GM18520 (cell line): ENCODE measurements around the gene TOLLIP.

Source experiments
- ATAC-seq: cut with Tn5 transposase; IDR thresholded peaks from one replicate; pipeline ENCODE4 v1.9.1; 2021; ENCODE audit not compliant: unreplicated experiment

TOLLIP gene

DNA sequence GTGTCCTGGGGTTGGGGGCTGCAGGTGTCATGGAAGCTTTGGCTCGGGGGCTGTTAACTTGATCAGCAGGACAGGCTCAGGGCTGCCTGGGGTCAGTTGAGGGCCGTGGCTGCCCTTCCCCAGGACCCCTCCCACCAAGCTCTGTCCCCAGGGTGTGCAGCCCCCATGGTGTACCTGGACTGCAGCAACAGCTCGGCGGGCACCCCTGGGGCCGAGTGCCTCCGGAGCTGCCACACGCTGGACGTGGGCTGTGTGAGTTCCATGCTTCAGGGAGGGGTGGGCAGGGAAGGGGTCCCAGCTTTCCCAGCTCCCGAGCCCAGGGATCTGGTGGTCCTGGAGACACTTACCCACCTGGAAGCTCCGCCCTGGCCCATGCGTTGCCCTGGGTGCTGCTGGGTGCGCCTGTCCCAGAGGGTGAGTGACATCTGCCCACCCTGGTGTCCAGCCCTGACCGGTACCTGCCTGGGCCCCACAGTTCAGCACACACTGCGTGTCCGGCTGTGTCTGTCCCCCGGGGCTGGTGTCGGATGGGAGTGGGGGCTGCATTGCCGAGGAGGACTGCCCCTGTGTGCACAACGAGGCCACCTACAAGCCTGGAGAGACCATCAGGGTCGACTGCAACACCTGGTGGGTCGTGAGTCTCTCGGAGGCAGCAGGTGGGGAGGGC, 75.2 kb downstream of the TOLLIP start:
- ATAC-seq = no peak

DNA sequence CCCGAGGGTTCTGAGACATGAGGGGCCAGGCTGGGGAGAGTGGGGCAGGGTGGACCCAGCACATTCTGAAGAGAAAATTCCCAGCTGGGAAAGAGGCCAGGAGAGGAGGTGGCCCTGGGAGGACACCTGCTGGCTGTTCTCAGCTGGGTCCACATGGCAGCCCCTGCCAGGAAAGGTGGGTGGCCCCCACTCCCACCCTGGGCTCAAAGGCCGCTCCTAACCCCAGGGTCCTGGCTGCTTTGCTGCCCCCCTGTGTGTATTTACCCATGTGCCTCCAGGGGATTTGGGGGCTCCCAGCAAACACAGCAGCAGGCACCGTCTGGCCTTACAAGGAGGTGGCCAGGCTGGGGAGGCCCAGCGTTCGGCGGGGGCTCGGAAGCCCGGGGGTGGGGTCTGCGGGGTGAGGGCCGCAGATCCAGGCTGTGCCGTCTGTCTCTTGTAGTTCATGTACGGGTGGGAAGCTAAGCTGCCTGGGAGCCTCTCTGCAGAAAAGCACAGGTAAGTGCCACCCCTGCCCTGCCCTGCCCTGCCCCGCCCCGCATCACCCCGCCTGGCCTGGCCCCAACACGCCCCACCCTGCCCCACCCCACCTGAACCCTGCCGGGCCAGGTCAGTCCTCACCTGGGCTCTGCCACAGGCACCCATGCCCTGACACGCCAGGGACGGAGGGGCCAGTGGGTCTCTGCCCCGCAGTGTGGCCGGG, 75.9 kb downstream of the TOLLIP start:
- ATAC-seq = no peak

DNA sequence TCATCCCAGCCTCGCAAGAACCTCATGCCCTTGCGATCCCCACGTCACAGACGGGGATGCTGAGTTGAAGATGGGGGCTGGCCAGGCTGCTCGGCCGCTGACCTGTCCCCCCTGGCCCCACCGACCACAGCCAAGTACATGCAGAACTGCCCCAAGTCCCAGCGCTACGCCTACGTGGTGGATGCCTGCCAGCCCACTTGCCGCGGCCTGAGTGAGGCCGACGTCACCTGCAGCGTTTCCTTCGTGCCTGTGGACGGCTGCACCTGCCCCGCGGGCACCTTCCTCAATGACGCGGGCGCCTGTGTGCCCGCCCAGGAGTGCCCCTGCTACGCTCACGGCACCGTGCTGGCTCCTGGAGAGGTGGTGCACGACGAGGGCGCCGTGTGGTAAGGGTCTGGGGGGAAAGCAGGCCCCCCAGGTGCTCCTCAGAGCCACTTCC, 76.5 kb downstream of the TOLLIP start:
- ATAC-seq = no peak

DNA sequence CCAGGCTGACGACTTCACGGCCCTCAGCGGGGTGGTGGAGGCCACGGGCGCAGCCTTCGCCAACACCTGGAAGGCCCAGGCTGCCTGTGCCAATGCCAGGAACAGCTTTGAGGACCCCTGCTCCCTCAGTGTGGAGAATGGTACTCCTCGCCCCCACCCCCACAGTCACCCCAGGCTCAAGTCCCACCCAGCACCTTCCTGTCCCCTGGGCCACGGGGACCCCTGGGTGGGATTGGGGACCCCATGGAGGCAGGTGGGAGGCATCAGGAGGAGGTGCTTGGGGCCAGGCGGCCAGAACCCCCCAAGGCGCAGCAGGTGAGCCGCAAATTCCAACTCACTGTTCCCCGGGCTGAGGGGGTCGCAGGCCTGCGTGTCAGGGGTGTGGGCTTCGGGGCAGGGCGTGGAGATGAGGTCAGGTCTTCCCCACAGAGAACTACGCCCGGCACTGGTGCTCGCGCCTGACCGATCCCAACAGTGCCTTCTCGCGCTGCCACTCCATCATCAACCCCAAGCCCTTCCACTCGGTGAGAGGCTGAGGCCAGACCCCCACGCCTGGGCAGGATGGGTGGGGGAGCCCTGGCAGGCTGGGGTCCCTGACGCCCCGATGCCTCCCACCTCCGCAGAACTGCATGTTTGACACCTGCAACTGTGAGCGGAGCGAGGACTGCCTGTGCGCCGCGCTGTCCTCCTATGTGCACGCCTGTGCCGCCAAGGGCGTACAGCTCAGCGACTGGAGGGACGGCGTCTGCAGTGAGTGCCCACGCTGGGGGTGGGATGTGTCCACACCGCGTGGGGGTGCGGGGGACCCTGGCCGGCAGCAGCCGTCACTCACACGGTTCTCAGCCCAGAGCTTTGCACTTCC, 77.2 kb downstream of the TOLLIP start:
- ATAC-seq = no peak

DNA sequence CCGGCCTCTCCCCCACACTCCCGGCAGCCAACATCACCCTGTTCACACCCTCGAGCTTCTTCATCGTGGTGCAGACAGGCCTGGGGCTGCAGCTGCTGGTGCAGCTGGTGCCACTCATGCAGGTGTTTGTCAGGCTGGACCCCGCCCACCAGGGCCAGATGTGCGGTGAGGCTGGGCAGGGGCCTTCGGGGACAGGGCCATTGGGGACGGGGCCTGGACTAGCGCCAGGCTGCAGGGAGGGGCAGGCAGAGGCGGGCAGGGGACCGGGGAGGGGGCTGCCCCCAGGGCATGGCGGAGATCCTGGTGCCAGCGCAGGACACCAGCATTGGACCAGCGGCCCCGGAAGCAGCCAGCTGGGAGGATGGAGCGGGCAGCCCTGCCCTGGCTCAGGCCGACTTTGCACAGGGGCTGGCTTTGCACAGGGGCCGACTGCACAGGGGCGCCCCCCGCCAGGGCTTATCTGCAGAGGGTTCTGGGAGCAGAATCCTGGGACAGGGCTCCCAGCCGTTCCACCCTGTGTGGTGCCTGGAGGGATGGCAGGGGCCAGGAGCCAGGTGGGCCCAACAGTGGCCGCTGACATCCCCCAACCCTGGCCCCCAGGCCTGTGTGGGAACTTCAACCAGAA, 77.9 kb downstream of the TOLLIP start:
- no peak for ATAC-seq

DNA sequence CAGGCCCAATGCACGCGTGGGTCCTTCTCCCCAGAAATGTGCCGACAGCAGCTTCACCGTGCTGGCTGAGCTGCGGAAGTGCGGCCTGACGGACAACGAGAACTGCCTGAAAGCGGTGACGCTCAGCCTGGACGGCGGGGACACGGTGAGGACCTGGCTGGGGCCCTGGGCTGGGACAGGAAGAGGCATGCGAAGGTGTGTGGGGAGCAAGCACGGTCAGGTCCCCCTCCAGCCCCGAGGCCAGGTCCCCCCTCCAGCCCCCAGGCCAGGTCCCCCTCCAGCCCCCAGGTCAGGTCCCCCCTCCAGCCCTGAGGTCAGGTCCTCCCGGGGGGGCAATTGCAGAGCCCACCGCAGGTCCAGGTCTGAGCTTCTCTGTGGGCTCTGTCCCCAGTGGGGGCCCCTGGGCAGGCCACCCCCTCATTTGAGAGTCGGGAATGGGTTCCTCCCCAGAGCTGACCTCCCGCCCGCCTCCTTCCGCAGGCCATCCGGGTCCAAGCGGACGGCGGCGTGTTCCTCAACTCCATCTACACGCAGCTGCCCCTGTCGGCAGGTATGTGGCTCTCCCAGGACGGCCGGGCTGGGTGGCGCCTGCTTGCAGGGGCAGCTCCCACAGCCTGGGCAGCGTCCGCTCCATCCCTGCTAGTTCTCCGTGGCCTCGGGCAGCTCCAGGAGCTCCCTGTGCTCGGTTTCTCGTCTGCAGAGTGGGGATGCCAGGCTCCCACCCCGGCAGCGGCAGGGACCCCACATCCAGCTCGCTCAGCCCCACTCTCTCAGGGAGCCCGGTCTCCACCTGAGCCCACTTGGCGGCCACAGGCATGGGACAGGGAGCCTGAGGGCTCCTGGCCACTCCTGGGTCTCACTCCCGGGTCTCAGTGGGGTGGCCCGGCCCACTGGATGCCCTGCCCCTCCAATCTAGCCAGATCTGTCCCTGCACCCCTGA, 78.7 kb downstream of the TOLLIP start:
- ATAC-seq = no peak

DNA sequence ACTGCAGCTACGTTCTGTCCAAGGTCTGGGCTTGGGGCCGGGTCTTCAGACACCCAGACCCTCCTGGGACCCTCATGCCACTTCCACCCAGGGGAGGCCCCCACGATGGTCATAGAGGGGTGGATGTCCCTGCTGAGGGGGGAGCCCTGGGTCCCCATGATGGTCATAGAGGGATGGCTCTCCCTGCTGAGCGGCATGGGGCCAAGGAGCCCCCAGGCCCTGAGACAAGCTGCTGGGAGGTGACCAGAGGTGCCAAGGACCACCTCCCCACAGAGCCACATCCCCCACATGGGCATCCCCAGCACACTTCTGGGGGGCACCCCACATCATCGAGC, 79.3 kb downstream of the TOLLIP start:
- ATAC-seq = no peak

DNA sequence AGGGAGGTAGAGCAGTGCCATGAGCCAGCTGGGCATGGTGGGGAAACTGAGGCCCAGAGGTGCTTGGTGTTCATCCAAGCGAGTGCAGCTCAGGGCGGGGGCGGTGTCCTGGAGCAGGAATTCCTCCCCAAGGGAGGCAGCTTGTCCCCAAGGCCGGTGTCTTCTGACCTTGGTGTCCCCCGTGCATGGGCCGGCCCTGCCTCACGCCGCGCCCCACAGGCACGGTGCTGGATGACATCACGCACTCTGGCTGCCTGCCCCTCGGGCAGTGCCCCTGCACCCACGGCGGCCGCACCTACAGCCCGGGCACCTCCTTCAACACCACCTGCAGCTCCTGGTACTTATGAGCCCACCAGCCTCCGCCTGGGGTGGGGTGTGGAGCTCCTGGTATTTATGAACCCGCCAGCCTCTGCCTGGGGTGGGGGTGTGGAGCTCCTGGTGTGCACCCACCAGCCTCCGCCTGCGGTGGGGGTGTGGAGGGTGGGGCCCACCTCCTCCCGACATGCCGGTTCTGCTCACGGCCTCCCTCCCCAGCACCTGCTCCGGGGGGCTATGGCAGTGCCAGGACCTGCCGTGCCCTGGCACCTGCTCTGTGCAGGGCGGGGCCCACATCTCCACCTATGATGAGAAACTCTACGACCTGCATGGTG, 79.8 kb downstream of the TOLLIP start:
- no peak for ATAC-seq

DNA sequence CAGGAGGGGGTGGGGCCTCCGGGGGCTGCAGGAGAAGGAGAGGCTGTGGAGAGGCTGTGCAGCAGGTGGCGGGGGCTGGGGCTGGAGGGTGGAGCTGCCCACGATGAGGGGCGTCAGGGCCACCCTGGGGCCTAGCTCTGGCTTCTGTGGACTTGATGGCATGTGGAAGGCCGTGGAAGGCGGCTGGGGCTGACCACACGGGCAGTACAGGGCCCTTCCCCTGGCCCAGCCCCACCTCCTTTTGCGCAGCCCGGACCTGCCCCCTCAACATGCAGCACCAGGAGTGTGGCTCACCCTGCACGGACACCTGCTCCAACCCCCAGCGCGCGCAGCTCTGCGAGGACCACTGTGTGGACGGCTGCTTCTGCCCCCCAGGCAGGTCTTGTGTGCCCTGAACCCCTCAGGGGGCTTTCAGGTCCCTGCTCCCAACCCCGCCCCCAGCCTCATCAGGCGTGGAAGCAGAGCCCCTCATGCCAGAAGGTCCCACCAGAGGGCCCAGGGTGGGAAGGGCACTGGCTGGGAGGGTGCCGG, 80.4 kb downstream of the TOLLIP start:
- ATAC-seq = no peak

DNA sequence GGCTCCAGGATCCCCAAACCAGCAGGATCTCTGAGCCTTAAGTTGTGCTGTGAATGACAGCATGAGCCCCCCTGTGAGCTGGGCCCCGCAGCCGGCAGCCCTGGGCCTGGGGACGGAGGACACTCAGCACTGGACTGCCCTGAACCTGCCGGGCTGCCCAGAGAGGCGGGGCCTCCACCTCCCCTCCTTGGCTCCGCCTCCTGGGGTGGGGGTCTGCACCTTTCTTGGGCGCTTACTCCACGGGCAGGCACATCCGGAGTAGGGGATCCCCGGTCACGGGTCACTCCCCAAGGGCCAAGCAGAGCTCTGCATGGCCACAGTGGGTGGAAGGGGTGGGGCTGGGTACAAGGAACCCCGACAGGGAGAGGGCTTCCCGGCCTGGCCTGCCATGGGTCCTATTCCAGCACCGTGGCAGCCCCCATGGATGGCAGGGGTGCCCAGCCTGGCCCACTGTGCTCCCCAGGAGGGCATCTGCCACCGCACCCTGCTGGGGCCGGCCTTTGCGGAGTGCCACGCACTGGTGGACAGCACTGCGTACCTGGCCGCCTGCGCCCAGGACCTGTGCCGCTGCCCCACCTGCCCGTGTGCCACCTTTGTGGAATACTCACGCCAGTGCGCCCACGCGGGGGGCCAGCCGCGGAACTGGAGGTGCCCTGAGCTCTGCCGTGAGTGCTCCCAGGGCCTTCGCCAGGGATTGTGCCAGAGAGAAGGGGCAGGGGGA, 81.2 kb downstream of the TOLLIP start:
- no peak for ATAC-seq

DNA sequence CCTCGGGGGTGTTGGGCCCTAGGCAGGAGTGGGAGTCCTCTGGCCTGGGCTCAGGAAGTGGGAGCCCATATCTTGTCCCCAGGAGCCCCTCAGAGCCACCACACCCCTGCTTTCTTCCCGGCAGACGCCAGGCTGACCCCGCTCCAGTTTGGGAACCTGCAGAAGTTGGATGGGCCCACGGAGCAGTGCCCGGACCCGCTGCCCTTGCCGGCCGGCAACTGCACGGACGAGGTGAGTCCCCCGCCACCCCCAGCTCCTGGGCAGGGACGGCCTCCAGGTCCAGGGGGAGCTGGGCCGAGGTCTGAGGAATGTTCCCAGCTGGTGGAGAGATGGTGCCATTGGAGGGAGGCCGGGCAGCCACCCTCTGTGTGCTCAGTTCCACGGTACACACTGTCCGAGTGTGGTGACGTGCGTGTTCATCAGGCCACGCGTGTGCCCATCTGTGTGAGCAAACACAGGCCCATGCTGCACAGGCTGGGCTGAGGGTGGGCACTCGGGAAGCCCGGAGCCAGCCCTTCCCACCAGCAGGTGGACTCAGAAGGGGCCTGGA, 81.8 kb downstream of the TOLLIP start:
- no peak for ATAC-seq

DNA sequence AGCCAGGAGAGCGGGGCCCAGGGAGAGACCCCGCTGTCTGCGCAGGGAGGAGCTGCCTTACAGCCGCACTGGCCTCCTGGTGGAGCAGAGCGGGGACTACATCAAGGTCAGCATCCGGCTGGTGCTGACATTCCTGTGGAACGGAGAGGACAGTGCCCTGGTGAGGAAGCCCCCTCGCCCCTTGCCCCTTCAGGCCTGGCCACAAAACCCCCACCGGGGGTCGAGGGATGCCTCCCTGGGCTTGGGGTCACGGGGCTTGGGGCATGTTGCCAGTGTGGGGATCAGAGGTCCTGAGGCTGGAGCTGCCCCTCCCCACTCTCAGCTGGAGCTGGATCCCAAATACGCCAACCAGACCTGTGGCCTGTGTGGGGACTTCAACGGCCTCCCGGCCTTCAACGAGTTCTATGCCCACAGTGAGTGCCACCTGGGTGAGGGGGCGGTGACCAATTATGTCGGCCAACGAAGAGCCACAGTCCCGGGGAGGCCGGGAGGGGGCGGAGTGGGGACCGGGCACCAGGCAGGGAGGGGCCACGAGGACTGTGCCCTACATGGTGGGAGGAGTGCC, 82.4 kb downstream of the TOLLIP start:
- ATAC-seq = no peak

DNA sequence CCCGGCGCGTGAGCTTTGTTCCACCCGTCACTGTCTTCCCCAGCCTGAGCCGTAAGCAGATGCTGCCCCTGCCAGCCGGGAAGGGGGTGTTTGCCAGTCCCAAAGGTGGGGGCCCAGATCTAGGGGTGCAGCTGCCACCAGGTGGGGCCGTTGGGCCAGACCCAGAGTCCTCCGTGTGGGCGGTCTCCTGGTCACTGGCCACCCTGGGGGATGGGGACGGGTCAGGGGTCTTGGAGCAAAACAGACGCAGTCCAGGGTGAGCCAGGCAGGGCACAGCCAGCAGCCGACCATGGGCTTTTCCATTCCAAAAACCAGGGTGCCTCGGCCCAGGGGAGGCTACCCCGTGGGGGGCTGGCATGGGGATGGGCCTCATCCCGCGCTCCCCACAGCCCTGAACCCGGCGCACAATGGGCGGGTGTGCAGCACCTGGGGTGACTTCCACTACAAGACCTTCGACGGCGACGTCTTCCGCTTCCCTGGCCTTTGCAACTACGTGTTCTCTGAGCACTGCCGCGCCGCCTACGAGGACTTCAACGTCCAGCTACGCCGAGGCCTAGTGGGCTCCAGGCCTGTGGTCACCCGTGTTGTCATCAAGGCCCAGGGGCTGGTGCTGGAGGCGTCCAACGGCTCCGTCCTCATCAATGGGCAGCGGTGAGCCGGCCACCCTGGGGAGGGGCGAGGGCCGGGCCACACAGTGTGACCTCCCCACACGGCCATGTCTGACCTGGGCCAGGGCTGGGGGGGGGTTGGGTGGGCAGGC, 83.0 kb downstream of the TOLLIP start:
- no peak for ATAC-seq

DNA sequence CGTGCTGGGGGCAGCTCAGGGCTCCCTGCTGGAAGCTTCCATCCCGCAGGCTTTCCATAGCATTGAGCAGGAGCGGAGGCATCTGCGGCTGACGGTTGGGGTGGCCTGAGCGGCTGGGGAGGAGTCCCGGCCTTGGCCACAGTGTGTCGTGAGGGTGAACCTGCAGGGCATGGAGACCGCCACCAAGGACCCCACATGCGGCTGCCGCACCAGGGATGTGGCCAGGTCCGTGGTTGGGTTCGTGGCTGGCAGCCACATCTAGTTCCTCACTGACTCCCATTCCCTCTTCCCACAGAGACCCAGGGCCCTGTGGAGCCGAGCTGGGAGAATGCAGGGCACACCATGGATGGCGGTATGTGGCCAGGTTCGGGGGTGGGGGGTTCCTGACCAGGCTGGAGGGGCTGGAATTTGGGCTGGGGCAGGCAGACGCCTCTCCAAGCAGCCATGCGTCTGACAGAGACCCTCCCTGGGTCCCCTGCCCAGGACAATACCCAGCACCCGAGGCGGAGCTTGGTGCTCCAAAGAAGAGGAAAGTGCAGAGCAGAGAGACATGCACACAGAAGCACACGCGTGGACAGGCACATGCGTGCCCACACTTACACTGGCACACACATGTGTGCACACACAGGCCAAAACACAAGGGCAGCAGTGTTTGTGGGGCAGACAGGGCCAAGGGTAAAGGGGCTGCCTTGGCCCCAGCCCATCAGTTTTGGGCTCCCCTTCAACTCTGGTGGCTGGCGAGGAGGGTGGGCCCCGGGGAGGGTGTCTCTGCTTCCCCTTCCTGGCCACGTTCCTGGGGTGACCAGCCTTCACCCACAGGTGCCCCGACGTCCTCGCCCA, 83.8 kb downstream of the TOLLIP start:
- ATAC-seq = no peak

DNA sequence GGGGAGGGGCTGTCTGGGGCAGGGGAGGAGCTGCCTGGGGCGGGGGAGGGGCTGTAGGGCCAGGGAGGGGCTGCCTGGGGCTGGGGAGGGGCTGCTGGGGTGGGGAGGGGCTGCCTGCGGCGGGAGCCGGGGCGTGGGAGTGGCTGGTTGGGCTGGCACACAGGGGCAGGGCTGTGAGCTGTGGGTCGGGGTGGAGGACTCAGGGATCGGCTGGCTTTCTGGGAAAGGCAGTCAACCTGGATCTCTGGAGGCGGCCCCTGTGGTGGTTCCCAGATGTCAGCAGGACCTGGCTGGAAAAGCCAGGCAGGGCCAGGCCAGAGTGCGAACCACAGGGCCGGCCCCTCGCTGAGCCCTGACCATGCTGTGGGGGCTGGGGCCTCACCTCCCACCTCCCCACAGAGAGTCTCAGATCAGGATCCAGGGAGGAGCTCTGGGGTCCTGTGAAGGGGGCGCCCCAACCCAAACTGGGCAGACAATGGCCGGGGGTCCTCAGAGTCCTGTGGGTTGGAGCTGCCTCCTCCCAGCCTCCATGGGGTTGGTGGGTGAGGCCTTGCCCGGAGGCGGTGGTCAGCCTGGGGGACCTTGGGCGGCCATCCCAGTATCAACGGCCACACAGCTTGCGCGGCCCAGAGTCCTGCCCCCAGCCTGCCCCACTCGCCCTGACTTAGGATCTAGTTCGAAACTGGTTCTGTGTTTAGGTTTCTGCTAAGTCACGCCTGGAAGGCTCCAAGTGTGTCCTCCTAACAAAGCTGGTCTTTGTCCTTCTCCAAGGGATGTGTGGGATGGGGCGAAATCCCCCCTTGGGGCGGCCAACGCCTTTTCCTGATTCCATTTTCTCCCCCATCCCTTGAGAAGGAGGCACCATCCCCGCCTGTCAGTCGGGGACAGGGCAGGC, 84.7 kb downstream of the TOLLIP start:
- ATAC-seq = no peak
